Kidney epithelial cell (primary cell): Measurements from ENCODE around the gene IQSEC1. TPM values are rescaled to one million over a fixed set of nuclear protein-coding genes. Genes with fewer than 3 reads are reported as not detected.
A peak's percentile ranks its signal among the peaks of the same experiment; 100 is the strongest.

Experiments used
- DNase-seq: peaks from one replicate; pipeline ENCODE4 v3.0.0-alpha.2; 2010; ENCODE audit warnings: low read depth
- H3K27me3 ChIP-seq: 2 replicates; pipeline ENCODE4 v1.6.0; 2011; ENCODE audit warnings: low read length; ENCODE audit not compliant: control insufficient read depth, insufficient read depth
- H3K36me3 ChIP-seq: 2 replicates; pipeline ENCODE4 v1.5.1; 2011; ENCODE audit warnings: low read length; ENCODE audit not compliant: control insufficient read depth, insufficient read depth
- H3K4me3 ChIP-seq: 2 replicates; pipeline ENCODE4 v1.5.1; 2011; ENCODE audit warnings: low read depth, mild to moderate bottlenecking, control low read depth, low read length
- CTCF ChIP-seq: IDR thresholded peaks from 2 replicates; pipeline ENCODE4 v1.5.1; 2011; ENCODE audit warnings: mild to moderate bottlenecking, moderate library complexity, low read length, control low read depth, inconsistent platforms; ENCODE audit not compliant: insufficient read depth, poor library complexity, severe bottlenecking
- total RNA-seq: library from RNA; depleted of rRNA; stranded (reverse); fragments of >200 nt; gene quantifications from 2 replicates; pipeline ENCODE4 v1.2.3, GENCODE V29; 2015

The IQSEC1 gene
- total RNA-seq, 1 donor from 2014 or later, result 14.9 TPM

GRCh38 chr3:12994607-12995388 is 78.4 kb downstream of the IQSEC1 start:
- peaks cover 6% of the 10 kb centered on the region for H3K27me3 ChIP-seq
- peak overlapping the region; percentile 47 for H3K4me3 ChIP-seq
- no peaks in the 10 kb centered on the region for H3K36me3 ChIP-seq
- TF ChIP-seq CTCF, result peak; percentile 76
- DNase-seq, result no peak

- Histone ChIP-seq H3K27me3 (peaks cover 6% of the 10 kb centered on the region), H3K4me3 (peak overlapping the region; percentile 47), H3K36me3 (no peaks in the 10 kb centered on the region)
- TF ChIP-seq CTCF, result no peak
- no peak for DNase-seq
These were observed 78.9 kb downstream of the IQSEC1 start for GRCh38 chr3:12994357-12994606.

- no peak for DNase-seq
- H3K36me3 ChIP-seq, result no peaks in the 10 kb centered on the region
- H3K27me3 ChIP-seq, result peaks cover 6% of the 10 kb centered on the region
- TF ChIP-seq CTCF, result no peak
- peak overlapping the region; percentile 47 for H3K4me3 ChIP-seq
These were observed 79.5 kb downstream of the IQSEC1 start for GRCh38 chr3:12993517-12994356.

- Histone ChIP-seq H3K36me3 (no peaks in the 10 kb centered on the region), H3K4me3 (peak overlapping the region; percentile 47), H3K27me3 (peaks cover 6% of the 10 kb centered on the region)
- TF ChIP-seq CTCF, result peak; percentile 1
- DNase-seq, result no peak
These were observed 80.4 kb downstream of the IQSEC1 start for GRCh38 chr3:12992629-12993516.

GRCh38 chr3:12991861-12992281 is 81.4 kb downstream of the IQSEC1 start:
- Histone ChIP-seq H3K4me3 (no peak overlapping the region), H3K36me3 (no peaks in the 10 kb centered on the region), H3K27me3 (peaks cover 10% of the 10 kb centered on the region)
- TF ChIP-seq CTCF, result no peak
- no peak for DNase-seq
